OCI-LY3 (cell line): ENCODE measurements around the gene RHOBTB3.

ENCODE experiments used
- CTCF ChIP-seq: fragments of 200-600, 300-600 bp; sonication (generic); IDR thresholded peaks from 2 replicates; pipeline ENCODE4 v1.5.1; 2014; ENCODE audit warnings: antibody characterized with exemption, low read length, low read depth
- EZH2phosphoT487 ChIP-seq: fragments of 200-600 bp; shearing (Covaris generic); IDR thresholded peaks from 2 replicates; pipeline ENCODE4 v1.6.1; 2018; ENCODE audit warnings: antibody characterized with exemption, mixed run types, low read depth

DNA sequence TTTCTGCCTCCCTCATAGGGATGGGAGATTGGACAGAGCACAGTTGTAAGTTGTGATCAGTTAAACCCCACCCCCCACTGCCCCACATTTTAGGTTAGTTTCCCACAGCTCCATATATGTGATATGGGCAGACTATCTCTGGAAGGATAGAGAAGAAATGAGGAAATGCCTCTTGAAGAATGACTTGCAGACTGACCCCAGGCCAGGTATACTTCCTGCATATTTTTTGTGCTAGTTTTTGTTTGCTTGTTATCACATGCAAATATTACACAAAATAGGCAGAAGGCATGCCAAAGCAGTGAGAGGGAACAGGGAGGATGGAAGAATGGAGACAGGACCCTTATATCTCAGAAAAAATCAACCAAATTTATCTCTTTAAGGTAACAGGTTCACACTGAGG, 101.5 kb downstream of the RHOBTB3 start:
- TF ChIP-seq CTCF: no peak
- no peak for TF ChIP-seq EZH2phosphoT487
